HG02938 (cell line): ENCODE measurements around the gene CACNA1B.
"Not testable (repeated sequence)": the region's sequence is repeated elsewhere in the genome, so short reads cannot be mapped to it uniquely, and the experiment has no call there.

Experiments
- ATAC-seq: cut with Tn5 transposase; IDR thresholded peaks from one replicate; pipeline ENCODE4 v1.9.1; 2021; ENCODE audit warnings: mild to moderate bottlenecking, moderate library complexity; ENCODE audit not compliant: unreplicated experiment

The CACNA1B gene

DNA sequence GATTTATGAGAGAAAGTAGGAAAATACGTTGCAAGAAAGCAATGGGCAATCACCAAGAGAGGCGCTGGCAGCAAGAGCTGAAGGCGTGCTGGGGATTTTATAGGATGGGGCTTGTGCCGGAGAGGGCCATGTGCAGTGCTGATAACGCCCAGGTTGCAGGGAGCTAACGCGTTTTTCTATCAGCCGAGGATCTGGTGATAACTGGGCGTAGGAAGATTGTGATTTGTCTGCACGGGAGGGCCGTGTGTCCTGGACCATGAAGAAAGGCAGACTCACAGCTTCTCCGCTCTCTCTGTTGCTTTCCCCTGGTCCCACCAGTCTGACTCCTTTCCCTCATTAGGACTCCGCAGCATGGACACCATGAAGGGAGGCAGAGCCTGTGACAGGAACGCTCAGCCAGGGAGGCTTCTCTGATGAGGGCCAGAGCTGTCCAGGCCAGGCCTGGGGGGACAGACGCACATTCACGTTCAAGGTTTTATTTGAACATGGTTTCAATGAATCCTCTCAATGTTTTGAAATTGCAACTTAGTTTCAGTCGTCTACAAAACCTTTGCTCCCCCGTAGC, 11.9 kb upstream of the CACNA1B start:
- no peak for ATAC-seq

DNA sequence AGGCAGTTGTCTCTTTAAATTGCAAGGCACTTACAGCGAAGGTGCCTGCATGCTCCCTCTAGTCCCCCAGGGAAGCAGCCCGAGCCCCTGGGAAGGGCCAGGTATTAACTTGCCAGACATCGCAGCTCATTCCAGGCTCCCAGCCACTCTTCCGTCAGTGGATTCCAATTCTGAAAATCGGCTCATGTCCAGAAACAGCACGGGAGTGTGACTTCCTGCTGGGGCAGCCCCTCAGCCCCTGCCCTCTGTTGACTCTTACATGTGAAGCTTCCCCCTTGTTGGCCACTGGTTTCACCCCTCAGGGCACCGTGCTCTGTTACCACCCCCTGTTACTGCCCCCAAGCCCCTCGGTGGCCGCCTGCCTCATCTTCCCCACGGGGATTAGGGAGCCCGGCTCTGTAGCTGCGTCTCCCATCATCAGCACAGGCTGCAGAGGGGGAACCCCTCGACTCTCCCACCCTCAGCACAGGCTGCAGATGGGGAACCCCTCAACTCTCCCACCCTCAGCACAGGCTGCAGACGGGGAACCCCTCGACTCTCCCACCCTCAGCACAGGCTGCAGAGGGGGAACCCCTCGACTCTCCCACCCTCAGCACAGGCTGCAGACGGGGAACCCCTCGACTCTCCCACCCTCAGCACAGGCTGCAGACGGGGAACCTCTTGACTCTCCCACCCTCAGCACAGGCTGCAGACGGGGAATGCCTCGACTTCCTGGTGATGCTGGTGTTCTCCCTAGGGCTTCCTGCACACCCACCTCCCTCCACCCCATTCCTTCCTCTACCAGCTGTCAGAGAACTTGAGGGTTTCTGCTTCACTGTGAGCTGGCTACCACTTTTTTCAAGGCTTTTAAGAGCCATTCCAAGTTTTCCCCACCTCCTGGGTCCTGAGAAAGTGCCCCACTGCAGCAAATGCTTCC, 11.1 kb upstream of the CACNA1B start:
- ATAC-seq, result no peak

DNA sequence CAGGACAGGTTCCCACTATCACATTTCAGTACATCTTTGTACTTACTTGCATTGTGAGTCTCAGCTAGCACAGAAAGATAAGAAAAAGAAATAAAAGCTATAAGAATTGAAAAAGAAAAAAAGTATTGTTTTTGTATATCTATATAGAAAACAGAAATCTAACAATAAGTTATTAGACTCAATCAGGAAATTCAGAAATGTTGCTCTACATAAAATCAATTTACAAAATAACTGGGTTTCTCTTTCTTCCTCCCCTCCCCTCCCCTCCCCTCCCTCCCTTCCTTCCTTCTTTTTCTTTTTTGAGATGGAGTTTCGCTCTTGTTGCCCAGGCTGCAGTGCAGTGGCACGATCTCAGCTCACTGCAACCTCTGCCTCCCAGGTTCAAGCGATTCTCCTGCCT, 7.2 kb upstream of the CACNA1B start:
- ATAC-seq, result no peak

DNA sequence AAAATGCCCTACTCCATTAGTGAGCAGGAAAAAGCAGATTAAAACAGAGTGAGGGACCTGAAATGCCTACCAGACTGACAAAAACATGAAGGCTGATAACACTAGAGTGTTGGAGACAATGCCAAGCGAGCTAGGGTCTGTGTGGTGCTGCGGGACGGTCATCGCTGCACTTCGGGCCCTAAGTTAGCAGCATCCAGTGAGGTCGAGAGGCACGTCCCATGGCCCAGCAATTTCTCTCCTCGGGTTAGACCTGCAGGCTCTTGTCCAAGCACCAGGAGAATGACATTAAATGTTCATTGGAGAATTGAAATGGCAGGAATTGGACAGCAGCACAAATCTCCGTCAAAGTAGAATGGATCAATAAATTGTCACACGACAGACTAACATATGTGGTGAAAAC, 5.3 kb upstream of the CACNA1B start:
- ATAC-seq, result no peak

DNA sequence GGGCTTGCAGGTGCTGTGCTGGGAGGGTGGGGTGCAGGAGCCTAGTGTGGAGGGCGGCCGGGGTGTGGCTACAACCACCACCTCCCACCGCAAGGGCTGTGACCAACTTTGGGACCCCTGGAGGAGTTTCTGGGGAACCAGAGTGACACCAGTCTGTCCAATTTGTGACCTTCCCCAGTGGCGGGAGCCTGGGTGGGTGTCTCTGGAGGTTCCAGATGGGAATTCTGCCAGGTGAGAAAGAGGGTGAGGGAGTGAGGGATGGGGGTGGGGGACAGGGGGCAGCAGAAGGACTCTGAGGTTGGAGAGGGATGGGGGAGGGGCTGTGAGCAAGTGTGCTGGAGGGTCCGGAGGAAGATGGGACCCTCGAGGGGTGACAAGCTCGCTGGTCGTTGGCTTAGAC, 4.2 kb upstream of the CACNA1B start:
- no peak for ATAC-seq

DNA sequence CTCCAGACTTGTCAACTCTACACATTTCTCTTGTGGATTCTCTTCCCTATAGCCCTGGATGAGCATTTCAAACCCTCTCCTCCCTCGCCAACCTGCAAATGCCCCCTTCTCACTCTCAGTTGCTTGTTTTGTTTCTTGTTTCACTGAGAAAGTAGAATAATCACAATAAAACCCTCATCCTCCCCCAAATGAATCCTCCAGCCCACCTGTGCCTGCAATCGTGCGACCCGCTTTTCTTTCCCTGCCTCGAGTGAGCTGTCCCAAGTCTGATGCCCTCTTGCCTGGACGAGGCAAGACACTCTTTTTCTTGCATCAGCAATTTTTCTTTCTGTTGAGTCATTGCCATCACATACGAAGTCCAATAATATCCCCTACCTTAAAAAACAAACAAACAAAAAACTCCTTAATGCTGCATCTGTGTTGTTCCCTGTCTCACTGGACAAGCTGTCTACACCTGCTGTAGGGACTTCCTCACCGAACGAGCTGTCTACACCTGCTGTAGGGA, 3.7 kb upstream of the CACNA1B start:
- ATAC-seq, result no peak

DNA sequence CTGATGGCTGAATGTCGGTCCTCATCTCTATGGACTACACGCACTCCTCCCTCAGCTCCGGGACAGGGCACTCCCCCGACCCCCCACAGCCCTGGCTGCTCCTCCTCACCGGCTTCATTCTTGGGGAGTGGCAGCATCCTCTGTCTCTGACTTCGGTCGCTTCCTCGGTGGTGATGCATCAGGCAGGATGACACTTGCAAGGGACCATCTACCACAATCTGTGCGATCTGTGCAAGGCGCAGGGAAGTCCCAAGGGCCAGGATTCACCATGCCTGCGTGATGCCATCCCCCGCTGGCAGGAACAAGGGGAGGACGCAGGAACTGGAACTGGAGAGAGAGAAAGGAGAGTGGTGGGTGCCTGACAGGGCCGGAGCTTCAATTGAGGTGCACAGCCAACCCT, 2.2 kb upstream of the CACNA1B start:
- no peak for ATAC-seq

DNA sequence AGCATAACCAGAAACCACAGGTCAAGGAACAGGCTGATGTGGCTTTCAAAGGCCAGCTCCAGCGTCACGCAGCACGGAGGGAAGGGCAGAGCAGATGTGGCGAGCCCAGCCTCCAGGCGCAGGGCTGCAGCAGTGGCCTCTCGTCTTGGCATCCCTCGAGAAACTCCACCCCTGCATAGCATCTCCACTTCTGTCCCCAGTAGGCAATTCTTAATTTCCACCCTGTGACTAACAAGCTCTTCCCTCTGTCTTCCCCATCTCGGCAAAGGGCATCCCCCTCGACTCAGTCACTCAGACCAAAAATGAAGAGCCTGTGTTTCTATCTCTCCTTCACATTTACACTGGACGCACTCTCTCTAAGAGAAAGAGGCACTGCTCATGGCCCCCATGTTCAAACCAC, 1.7 kb upstream of the CACNA1B start:
- ATAC-seq, result no peak

DNA sequence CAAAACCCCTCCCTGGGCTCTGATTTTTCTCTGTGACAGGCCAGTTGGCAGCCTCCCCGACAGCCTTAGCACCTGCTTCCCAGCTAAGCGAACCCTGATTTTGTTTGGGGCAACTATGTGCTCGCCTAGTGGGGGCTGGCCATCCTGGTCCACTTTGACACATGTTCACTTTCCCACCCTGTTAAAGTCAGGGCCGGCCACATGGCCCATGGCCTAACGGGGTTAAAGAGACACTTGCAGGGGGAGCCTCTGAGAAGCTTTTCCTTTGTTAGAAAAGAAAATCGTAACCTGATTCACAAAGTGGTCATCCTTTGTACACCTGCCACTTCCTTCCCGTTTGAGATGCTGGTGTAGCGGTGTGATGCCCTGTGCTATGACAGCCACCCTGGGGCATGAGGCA, 1.3 kb upstream of the CACNA1B start:
- ATAC-seq, result no peak

DNA sequence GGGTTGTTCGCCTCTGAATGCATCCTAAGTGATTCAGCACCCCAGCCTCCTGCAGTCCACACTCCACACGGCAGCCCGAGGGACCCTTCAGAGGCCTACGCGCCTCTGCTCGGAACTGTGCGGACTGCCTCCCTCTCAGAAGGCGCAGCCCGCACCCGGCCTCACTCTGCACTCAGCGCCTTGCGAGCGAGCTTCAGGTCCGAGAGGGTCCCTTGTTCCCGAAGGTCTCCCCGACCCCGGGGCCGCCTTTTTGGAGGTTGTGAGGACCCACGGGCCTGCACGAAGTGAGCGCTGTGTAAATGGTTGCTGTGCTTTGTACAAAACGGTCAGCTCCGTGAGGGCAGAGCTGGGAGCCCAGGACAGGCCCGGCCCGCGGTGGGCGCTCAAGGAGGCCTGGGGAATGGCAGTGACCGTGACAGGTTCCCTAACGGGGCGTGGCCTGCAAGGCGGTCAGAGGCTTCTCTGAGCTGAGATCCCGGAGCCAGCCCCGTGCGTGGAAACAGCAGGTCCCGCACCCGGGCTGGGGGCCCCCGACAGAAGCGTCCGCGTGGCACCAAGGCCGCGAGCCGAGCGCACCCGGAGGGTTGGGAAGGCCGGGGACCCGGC, 698 bp upstream of the CACNA1B start:
- no peak for ATAC-seq

DNA sequence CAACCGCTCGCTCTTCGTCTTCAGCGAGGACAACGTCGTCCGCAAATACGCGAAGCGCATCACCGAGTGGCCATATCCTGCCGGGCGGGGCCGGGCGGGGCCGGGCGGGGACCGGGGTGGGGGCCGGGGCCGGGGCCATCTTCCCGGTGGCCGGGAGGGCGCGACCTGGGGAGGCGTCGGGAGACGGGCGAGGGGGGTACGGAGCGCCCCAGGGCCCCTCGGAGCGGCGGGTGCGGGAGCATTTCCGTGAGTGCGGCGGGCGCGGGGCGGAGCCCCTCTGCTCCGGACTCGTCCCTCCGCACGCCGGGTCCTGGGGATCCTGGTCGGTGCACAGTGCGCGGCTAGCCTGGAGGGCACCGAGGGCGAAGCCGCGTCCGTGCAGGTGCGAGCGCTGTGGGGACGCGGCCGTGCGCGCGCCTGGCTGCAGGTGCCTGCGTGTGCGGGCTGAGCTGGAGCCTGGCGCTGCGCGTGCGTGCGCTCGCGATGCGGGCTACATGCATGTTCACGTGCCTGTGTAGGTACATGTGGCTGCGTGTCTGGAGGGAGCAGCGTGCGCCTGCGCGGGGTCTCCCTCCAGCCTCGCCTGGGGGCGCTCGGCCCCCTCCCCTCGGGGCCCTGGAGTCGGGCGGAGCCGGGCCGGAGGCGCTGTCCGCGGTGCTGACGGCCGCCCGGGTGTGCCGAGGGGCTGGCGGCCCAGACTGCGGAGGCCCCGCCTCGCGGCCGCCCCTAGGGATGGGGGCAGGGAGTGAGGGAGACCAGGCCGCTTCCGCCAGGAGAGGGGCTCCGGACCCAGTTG, 762 bp downstream of the CACNA1B start:
- no peak for ATAC-seq

DNA sequence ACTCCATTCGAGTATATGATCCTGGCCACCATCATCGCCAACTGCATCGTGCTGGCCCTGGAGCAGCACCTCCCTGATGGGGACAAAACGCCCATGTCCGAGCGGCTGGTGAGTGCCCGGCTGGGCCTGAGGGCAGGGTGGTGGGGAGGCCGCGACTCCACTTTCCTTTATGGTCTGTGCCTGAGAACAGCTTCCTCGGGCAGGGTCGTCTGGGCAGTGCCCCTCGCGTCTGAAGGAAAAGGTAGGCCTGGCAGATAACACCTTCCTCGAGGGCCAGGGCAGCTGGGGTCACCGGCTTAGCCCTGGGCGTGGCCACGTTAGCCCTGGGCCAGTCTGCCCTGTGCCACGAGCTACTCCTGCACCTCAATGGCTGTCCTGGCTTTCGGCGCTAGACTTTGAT, 1.5 kb downstream of the CACNA1B start:
- no peak for ATAC-seq

DNA sequence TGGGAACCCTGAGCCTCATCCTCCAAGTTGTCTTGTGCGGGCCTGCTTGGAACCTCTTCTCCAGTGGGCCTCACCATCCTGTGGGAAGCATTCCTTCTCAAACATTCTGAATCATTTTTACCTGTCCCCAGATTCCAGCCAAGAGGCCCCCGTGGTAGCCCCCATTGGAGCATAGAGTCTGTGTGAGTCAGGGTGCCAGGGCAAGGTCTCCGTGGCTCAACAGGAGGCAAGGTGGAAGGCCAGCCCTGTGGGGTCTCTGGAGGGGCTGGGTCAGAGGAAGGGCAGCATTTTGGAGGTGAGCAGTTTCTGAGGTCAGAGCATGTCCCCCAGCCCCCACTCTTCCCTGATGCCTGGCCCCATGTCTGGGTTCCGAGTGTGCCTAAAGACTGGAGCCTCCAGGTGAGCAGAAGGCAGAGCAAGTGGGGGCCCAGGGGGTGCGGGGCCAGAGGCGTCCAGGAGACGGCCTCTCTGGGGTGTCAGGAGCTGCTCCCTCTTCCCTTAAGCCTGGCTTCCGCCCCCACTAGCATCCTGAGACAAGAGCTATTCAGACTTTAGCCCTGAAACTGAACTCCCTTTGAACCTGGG, 2.1 kb downstream of the CACNA1B start:
- no peak for ATAC-seq

DNA sequence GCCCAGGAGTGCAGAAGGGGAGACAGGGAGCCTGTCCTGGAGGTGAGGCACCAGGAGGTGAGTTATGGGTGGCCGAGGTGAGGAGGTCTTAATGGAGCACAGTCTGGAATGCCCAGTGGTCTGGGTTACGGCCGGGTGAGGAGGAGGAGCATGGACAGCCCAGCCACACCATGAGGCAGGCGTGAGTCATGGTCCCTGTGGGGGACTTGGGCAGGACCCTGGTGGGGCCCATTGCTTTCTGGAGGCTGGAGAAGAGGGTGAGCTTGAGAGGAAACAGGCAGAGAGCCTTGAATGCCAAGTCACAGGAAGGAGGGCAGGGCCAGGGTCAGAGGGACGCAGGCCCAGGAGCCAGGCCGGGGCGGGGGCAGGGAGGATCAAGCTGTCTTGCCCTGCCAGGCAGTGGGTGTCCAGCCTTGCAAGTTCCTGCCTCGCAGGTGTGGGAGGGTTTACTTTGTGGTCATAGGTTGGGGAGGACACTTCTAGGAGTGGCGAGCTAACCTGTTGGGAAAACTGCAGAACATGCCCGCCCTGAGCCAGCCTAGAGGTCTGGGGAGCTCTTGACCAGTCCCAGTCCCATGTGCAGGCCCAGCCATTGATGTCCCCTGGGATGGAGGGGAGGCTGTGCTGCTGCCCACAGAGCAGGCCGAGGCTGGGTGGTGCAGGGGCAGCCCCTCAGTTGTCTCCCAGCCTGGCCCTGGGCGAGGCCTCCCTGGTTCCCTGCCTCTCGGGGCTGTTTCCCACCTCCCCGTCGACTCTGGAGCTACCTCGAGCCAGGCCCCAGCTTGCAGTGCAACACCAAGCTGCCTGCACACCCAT, 2.8 kb downstream of the CACNA1B start:
- ATAC-seq, result no peak

DNA sequence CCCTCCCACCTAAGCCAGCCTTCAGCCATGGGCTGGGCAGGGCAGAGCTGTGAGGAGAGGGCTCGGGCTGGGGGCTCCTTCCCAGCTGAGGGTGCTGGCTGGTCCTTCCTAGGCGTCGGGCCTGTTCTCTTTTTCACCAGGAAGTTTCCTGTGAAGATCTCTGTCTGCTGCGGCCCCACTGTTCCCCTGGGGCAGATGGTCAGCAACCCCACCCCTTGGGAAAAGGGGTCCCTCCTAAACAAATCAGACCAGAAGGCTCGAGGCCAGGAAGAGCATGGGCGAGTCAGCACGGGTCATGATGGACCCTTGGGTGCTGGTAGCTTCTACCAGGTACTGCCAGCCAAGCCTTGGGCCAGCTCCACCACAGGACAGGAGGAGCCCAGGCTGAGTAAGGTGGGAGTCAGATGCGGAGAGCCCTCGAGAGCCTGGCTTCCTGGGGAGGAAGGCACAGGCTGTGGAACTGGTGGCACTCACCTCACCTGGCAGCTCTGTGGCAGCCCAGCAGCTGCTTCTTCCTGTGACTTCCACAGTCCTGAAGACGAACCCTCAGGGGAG, 3.5 kb downstream of the CACNA1B start:
- ATAC-seq, result no peak

DNA sequence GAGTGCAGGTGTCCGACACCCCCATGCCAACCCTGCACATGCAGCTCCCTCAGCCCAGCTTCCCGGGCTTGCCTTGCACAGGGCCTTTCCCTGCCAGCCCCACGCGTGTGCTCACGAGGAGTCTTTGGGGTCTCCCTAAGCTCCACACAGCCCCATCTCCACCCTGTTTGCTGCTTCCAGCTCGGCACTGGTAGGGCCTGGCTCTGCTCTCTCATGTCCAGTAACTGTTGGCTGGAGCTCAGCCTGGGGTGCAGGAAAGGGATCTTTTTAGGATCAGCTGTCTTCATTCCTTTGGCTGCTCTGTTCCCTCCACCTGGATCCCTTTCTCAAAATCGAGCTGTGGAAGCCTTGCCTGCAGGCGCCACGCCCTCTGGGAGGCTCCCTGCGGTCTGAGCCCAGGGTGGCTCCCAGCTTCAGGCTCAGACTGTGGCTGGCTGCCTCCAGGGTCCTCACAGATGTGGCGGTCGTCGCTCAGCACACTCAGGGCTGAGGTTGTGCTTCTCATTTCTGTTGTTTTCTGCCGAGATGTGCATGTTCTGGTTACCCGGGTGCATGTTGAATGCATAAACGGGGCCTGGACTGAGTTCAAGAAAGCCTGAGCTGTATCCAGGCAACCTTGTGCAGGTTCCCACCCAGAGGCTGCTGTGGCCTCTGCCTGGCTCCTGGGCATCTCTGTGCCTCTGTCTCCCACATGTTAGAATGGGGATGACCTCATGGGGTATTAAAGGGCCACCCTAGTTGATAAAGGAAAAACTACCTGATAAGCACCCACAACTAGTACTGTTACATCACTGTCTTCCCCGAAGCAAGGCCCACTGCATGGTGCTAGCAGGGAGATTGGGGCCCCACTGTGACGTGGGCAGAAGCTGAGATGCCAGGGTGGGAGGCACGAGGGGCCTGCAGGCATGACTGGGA, 4.3 kb downstream of the CACNA1B start:
- ATAC-seq, result no peak

DNA sequence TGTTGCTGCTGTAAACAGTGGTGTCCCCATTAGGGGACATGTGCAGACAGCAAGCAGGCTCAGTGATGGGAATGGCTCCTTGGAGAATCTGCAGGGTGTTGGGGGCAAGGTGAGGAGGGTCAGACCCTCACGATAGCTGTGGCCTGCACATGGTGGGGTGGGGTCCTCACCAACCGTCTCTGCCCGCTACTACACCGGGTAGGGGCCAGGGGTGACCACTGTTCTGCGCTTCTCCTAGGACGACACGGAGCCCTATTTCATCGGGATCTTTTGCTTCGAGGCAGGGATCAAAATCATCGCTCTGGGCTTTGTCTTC, 4.9 kb downstream of the CACNA1B start:
- no peak for ATAC-seq

DNA sequence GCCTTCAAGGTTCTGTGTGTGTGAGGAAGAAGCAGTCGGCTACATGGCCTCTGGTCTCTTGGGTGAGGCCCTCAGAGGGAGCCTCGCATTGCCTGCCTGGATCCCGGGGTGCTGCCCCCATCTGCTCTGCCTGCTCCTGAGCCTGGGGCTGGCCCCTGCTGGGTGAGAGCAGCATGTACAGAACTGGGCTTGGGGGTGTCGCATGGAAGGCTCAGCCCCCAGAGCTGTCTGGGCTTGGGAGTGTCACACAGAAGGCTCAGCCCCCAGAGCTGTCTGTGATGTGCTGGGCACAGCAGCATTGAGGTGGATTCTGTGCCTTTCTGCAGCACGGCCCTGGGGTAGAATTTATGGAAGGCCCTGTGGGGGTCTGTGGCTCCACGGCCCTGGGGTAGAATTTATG, 6.4 kb downstream of the CACNA1B start:
- not testable (repeated sequence) for ATAC-seq

DNA sequence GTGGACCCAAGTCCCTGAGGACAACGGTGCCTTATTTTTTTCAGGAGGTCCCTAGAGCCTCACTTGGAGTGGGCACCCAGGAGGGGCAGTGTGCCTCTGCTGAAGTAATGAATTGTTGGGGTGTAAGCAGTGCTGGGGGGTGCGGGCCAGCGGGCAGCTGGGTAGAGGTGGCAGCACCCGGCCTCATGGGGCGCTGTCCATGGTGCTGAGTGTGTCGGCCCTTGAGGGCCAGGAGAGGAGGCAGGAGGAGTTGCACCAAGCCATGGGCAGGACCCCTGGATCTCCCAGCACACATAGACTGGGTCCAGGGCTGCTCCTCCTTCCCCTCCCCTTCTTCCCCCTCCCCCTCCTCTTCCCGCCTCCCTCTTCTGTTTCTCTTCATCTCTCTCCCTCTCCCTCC, 7.0 kb downstream of the CACNA1B start:
- not testable (repeated sequence) for ATAC-seq
